ENCODE measurements around the gene SORCS1. TPM values are rescaled to one million over a fixed set of nuclear protein-coding genes. Genes with fewer than 3 reads are reported as not detected.

SORCS1 gene
- total and polyA plus RNA-seq, 2 of the 8 experiments (the other 6 are each of a cell fraction or from before 2014, with no cell fraction given): 4.1 to 4.6 TPM

- TF ChIP-seq CEBPB (IDR thresholded peaks at IDR 0.05; ENCODE audit: low read depth, low read length) (no peak), SP1 (IDR thresholded peaks at IDR 0.05; ENCODE audit: low read depth, low read length) (no peak), BRCA1 (IDR thresholded peaks at IDR 0.05; ENCODE audit: low read depth, low read length) (no peak), KDM5A (IDR thresholded peaks at IDR 0.05; ENCODE audit: low read length) (no peak), TAF1 (IDR thresholded peaks at IDR 0.05; ENCODE audit: low read depth, low read length) (no peak), SRF (IDR thresholded peaks at IDR 0.05; ENCODE audit: low read depth, low read length) (no peak), KDM1A (IDR thresholded peaks at IDR 0.05; ENCODE audit: borderline replicate concordance, low read length) (no peak), RAD21 (IDR thresholded peaks at IDR 0.05 in 1 of 2, conservative IDR thresholded peaks at IDR 0.05 in 1 of 2; ENCODE audit: low read depth in 2 of 2, low read length in 2 of 2) (no peak), POU5F1 (IDR thresholded peaks at IDR 0.05; ENCODE audit: low read depth, low read length) (no peak), HDAC2 (IDR thresholded peaks at IDR 0.05; ENCODE audit: borderline replicate concordance in 1 of 2, low read depth in 2 of 2, low read length in 2 of 2) (no peak), SIRT6 (IDR thresholded peaks at IDR 0.05; ENCODE audit: low read length) (no peak), JUND (IDR thresholded peaks at IDR 0.05; ENCODE audit: low read length) (no peak), SUZ12 (IDR thresholded peaks at IDR 0.05; ENCODE audit: low read length) (no peak)
- Histone ChIP-seq H3K4me1 (replicated peaks in 1 of 4; ENCODE audit: control insufficient read depth in 3 of 4, insufficient read depth in 4 of 4, low read length in 3 of 4) (no peaks in the 10 kb centered on the region), H3K4ac (replicated peaks; ENCODE audit: insufficient read length, low read depth, low read length) (no peak overlapping the region), H3K79me2 (ENCODE audit: control insufficient read depth in 1 of 2, insufficient read depth in 2 of 2, low read length in 2 of 2) (no peaks in the 10 kb centered on the region), H2BK20ac (ENCODE audit: low read length) (no peak overlapping the region), H3K23me2 (ENCODE audit: low read depth, low read length) (no peaks in the 10 kb centered on the region), H2BK5ac (ENCODE audit: low read depth, low read length) (no peak overlapping the region), H3K36me3 (ENCODE audit: control insufficient read depth in 2 of 4, insufficient read depth in 4 of 4, low read length in 3 of 4) (no peaks in the 10 kb centered on the region), H4K5ac (ENCODE audit: insufficient read length, low read depth, low read length) (no peak overlapping the region), H4K8ac (ENCODE audit: extremely low read depth, insufficient read depth, low read length) (no peak overlapping the region), H2AFZ (ENCODE audit: low read length) (no peak overlapping the region), H3K27ac (ENCODE audit: low read depth, low read length) (no peak overlapping the region), H3K4me2 (ENCODE audit: insufficient read depth in 1 of 2, low read depth in 2 of 2, low read length in 2 of 2) (no peak overlapping the region), H3K18ac (ENCODE audit: extremely low read depth, low read length) (no peak overlapping the region), H2AK5ac (ENCODE audit: low read depth, low read length) (no peak overlapping the region), H3K9ac (replicated peaks in 1 of 4; ENCODE audit: extremely low read depth in 1 of 4, low read depth in 3 of 4, low read length in 3 of 4) (no peak overlapping the region), H4K91ac (replicated peaks; ENCODE audit: insufficient read length, low read length) (no peak overlapping the region), H3K23ac (ENCODE audit: insufficient read length) (no peak overlapping the region), H2BK12ac (ENCODE audit: low read depth, low read length) (no peak overlapping the region), H3K56ac (replicated peaks; ENCODE audit: insufficient read length, low read depth, low read length) (no peak overlapping the region), H3K9me3 (ENCODE audit: insufficient read depth in 2 of 2, low read depth in 1 of 2, low read length in 1 of 2) (no peaks in the 10 kb centered on the region), H3K79me1 (ENCODE audit: low read depth, low read length) (no peaks in the 10 kb centered on the region), H3K4me3 (ENCODE audit: extremely low read depth in 1 of 4, insufficient read depth in 2 of 4, low read depth in 3 of 4, low read length in 4 of 4) (no peak overlapping the region), H3K27me3 (replicated peaks in 1 of 4; ENCODE audit: control insufficient read depth in 3 of 4, extremely low read depth in 1 of 4, insufficient read depth in 3 of 4, low read length in 3 of 4) (no peaks in the 10 kb centered on the region), H4K20me1 (replicated peaks in 1 of 2; ENCODE audit: control insufficient read depth in 1 of 2, insufficient read depth in 2 of 2, low read length in 2 of 2) (no peaks in the 10 kb centered on the region), H2BK15ac (ENCODE audit: low read length) (no peak overlapping the region), H2BK120ac (replicated peaks; ENCODE audit: low read depth, low read length) (no peak overlapping the region), H3K14ac (ENCODE audit: insufficient read length) (no peak overlapping the region)
- POLR2A ChIA-PET (ENCODE audit: partially characterized antibody): no interaction called here
- WGBS, 2 experiments (ENCODE audit: extremely low coverage in 1 of 2, insufficient coverage in 1 of 2, insufficient read length in 1 of 2, insufficient replicate concordance in 2 of 2, low coverage in 1 of 2, low lambda C conversion rate in 2 of 2, missing lambda C conversion rate in 1 of 2): 100% methylated on average over 2 of the region's 5 CpGs; no CpG with 5 or more reads in 1 of the 2 experiments
- no peak for DNase-seq (ENCODE audit: low read depth in 1 of 2, low spot score in 2 of 2)
- CTCF ChIA-PET (ENCODE audit: partially characterized antibody): interaction anchor here (0.9 kb wide), 1 partner anchor 129 kb away, joined by 3 read pairs; no protein-coding TSS in a partner anchor
- FAIRE-seq: no peak
Observed at GRCh38 chr10:106751091-106751490, 413.4 kb downstream of the SORCS1 start.
